GM19023 (cell line): ENCODE results near the gene MAP1A.

Experiments
- ATAC-seq: cut with Tn5 transposase; IDR thresholded peaks from one replicate; pipeline ENCODE4 v1.9.1; 2021; ENCODE audit warnings: mild to moderate bottlenecking, moderate library complexity; ENCODE audit not compliant: unreplicated experiment

Gene MAP1A

DNA sequence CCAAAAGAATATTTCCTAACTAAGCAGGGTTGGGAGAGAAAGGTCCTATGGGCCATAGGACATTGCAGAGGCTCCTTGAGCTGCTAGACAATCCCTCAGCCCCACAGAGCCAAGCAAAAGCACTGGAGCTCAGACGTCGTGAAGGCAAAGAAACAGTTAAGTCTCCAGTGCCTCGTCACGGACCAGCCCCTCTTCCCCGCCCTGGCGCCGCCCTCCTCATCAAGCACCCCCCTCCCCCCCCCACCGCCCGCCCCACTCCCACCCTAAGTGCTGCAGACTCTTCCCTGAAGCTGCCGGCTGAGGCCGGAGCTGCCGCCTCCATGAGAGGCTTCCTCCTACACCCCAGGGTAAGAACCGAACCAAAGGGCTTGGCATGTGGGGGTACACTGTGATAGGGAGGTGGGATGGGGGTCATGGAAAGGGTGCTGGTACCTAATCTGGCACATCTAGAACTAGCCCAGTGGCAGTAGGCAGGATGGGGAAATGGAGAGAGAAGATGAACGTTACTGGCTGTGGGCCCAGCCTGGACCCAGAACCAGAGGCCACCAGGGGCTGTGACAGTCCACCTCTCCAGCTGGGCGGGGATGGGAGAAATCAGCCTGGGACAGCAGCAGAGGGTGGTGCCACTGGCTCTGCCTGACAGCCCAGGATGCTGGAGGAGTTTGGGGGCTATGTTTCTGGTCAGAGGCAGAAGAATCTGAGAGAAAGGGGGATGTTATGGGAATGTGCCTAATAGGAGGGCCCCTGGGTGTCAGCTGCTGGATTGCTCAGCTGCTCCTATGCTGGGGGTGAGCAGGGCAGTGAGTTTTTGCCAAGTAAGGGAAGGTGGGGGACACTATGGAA, at the start of gene MAP1A:
TSS of gene MAP1A (plus strand) at position 255 of the 843 bp plus-strand sequence. CDS start 3,866 bp downstream, outside the sequence.
- no peak for ATAC-seq

DNA sequence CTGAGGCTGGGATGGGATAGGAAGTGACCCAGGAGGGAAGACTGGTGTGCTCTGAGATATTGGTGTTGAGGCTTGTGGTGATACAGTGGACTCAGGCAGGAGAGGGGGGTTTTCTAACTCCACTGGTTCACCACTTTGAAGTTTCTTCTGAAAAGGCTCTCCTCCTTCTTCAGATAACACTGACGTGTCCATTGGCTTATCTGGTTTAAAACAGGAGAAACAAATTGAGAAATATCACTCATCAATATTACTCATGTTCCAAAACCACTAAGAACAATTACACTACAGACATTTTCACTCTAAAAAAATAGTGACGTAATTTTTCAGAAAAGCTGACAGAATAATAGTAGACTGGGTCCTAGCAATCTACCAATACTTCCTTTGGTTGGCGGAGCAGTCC, 47.5 kb upstream of the MAP1A start:
- ATAC-seq, result no peak

GRCh38 chr15:43471975-43472374, 45.4 kb upstream of the MAP1A start:
- no peak for ATAC-seq

DNA sequence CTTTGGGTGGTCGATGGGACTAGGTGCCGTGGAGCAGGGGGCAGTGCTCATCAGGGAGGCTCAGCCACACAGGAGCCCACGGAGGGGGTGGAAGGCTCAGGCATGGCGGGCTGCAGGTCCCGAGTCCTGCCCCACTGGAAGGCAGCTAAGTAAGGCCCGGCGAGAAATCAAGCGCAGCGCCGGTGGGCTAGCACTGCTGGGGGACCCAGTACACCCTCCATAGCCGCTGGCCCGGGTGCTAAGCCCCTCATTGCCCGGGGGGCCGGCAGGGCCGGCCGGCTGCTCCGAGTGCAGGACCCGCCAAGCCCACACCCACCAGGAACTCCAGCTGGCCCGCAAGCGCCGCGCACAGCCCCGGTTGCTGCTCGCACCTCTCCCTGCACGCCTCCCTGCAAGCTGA, 43.5 kb upstream of the MAP1A start:
- ATAC-seq, result no peak

GRCh38 chr15:43483297-43484128, 33.9 kb upstream of the MAP1A start:
- ATAC-seq, result no peak

DNA sequence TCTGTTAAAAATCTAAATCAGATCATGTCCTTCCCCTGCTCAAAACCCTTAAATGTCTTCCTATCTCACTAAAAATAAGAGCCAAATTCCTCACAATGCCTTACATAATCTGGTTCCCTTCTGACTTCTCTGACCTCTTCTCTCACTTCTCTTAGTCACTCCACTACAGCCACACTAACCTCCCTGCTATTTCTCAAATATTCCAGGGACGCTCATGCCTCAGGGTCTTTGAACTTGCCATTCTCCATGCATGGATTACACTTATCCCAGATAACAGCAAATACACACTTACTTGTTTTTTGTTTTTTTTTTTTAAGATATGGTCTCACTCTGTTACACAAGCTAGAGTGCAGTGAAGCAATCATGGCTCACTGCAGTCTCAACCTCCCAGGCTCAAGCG, 33.0 kb upstream of the MAP1A start:
- ATAC-seq, result no peak

- ATAC-seq, result no peak
Observed at GRCh38 chr15:43487271-43487895, 30.0 kb upstream of the MAP1A start.

DNA sequence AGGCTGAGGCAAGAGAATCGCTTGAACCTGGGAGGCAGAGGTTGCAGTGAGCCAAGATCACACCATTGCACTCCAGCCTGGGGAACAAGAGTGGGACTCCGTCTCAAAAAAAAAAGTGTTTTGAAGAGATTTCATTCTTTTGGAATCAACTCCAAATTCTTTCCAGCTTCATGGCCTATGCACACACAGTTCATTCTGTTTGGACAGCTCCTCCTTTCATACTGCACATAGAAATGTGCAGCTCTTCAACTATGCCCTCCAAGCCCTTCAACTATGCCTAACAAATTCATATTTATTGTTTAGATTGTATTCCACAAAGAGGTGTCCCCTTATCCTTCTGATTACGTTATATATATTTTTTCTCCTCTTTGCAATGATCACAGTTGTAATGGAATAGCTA, 28.6 kb upstream of the MAP1A start:
- no peak for ATAC-seq

DNA sequence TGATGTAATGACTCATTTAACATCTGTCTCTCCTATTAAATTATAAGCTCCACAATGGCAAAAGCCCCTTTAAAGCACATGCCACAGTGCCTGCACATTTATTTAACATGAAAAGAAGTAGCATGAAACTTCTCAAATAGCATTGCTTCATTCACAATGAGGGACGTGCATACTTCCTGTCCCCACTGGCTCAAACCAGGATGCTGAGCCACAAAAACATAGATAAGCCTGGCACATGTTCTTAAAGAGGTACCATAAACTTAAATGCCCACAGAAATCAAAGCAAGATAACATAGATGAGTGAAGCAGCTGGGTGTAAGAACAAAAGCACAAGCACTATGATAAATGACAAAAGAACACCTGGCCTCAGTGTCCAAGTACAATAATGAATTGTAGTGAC, 28.2 kb upstream of the MAP1A start:
- no peak for ATAC-seq

DNA sequence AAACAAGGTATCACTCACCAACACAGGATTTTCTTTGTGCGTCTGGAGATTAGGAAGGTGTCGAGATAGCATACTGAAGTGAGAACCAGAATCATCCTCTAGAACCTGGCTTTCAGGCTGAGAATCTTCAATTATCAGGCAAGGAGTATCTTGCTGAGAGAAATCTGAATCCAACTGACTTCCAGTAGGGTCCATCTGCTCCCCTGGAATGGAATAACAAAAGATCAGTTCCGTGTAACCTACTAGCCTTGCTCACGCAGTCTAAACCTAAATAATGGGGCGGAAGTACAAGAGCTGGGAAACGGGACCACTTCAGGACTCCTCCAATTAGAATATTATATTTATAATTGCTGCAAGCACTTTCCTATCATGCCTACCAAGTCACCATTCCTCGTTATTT, 25.1 kb upstream of the MAP1A start:
- no peak for ATAC-seq

- peak; percentile 99 for ATAC-seq
Observed at GRCh38 chr15:43492673-43493601, 24.5 kb upstream of the MAP1A start, which contains the start of gene TP53BP1. TP53BP1 (minus strand) TSS chr15:43493156; CDS start chr15:43493043, 113 bp downstream.

DNA sequence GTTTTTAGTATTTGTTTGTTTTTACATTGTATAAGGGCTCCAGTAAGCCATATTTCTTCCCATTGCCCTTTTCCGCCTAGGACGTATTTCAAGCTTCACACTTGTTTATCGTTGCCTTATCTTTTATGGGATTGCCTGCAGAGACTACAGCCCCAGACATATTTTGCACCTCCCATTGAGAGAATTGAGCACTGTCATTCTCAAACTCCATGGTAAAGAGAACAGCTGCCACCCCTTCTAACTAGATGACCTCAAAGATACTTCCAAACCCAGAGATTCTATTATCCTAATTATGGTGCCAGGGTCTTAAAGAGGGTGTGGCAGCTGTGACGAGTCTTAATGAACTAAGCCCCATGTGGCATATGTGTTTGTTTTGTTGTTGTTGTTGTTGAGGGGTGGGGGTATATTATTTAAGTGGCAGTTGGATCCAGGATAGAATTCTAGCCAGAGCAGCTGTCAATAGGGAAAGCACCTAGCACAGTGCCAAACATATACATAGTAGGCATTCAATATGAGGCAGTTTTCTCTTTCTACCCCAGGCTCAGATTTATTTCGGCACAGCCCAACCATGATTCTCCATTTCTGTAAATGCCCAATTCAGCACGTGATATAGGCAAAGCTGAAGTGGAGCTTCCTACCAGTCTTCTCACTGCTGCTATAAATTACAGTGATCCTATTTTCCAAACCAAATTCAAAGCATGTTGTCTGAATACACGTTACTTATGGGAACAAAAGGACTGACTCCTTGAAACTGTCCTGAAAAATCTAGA, 23.5 kb upstream of the MAP1A start:
- no peak for ATAC-seq

- no peak for ATAC-seq
Observed at GRCh38 chr15:43498990-43499389, 18.4 kb upstream of the MAP1A start.

DNA sequence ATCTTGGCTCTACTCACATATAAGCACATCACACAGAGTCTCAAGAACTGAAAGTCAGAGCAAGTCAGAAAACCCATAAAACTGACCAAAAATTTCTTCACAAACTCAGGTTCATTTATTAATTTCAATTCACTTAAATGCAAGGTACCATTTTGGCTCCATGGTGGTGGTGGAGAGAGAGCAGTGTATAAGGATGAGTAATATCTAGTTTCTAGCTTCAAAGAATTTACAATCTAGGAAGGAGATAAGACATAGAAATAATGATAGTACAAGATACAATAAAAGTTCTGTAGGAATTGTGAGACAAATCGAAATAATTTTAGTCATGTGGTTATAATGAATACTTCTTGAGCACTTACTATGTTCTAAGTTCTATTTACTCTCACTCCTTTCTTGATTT, 17.8 kb upstream of the MAP1A start:
- no peak for ATAC-seq

DNA sequence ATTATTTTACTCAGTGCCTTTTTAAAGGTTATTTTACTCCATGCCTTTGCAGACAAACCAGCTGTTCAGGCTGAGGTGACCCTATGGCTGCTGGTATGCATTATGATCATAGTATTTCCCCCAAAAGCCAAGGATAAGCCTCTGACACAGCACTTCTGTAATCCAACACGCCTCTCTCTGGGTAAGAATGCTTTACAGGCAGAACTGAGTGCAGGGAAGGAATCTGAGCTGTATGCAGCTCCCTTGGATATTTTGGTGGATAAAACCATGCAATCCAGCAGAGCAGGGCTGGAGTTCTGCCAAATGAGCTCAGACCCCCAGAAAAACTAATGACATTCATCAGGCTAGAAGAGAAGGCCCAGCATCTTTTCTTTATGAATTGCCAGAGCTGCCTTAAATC, 11.7 kb upstream of the MAP1A start:
- no peak for ATAC-seq

DNA sequence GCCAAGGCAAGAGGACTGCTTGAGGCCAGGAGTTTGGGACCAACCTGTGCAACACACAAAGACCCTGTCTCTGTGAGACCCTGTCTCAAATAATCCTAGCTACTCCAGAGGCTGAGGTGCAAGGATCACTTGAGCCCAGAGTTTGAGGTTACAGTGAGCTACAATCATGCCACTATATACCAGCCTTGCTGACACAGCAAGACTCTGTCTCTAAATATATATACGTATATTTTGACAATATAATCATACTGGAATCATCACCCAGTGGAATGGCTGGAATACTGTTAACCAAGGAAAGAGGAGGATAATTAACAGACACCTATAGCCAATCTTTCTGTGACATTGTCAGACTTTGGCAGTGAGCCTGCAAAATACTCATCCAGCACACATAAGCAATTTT, 9.0 kb upstream of the MAP1A start:
- ATAC-seq, result no peak

DNA sequence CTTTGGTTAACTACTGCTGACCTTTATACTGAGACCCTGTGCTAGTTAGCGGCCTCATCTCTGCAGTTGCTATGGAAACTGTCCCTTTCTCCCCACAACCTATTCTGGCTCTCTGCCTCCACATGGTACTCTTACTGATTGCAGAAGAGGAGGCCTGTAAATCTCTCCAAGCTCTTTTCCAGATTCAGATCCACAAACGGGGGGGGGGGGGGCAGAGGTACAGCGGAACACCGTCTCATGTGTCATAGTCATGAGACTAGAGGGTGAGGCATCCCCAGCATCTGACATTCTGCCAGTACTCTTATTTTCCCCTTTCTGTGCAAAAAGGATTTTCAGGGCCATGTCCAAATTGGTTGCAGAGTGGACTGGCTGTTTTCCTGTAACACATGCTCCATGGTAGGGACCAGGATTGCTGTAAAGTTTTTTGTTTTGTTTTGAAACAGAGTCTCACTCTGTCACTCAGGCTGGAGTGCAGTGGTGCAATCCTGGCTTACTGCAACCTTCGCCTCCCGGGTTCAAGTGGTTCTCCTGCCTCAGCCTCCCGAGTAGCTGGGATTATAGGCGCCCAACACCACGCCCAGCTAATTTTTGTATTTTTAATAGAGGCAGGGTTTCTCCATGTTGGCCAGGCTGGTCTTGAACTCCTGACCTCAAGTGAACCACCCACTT, 8.3 kb upstream of the MAP1A start:
- ATAC-seq, result no peak

DNA sequence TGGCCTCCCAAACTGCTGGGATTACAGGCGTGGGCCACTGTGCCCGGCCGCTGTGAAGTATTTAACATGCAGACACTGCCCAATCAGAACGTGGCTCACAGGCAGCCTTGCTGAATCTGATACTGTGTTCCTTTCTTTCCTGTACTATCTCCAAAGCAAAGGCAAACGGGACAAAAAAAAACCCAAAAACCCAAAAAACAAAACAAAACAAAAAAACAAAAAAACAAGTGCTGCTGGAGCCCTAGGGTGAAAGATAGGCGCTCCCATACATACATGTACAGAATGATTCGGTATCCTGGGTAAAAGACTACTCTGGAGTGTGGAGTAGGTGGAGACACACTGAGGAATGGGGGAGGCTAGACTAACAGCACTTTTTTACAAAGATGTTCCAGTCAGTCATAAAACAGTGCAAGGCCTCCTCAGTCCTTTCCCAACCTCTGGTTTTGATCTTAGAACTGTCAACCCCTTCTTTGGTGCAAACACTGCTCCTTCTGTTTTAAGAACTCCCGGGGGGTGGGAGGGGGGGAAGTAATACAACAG, 7.7 kb upstream of the MAP1A start:
- ATAC-seq, result no peak
